Activated CD4-positive, alpha-beta T cell treated with anti-CD3 and anti-CD28 coated beads, Interleukin-2, Interleukin-4, amounts not matched to agents 100 ng/mL and 50 ng/mL, durations not matched to agents 16 hours and 8 hours (primary cell): ENCODE measurements around the gene CDC7.
A peak's percentile ranks its signal among the peaks of the same experiment; 100 is the strongest.
"Not testable (repeated sequence)": the region's sequence is repeated elsewhere in the genome, so short reads cannot be mapped to it uniquely, and the experiment has no call there.

Source experiments
- DNase-seq: peaks from one replicate; pipeline ENCODE4 v3.0.0-alpha.2; 2020; ENCODE audit warnings: low spot score

CDC7 gene

DNA sequence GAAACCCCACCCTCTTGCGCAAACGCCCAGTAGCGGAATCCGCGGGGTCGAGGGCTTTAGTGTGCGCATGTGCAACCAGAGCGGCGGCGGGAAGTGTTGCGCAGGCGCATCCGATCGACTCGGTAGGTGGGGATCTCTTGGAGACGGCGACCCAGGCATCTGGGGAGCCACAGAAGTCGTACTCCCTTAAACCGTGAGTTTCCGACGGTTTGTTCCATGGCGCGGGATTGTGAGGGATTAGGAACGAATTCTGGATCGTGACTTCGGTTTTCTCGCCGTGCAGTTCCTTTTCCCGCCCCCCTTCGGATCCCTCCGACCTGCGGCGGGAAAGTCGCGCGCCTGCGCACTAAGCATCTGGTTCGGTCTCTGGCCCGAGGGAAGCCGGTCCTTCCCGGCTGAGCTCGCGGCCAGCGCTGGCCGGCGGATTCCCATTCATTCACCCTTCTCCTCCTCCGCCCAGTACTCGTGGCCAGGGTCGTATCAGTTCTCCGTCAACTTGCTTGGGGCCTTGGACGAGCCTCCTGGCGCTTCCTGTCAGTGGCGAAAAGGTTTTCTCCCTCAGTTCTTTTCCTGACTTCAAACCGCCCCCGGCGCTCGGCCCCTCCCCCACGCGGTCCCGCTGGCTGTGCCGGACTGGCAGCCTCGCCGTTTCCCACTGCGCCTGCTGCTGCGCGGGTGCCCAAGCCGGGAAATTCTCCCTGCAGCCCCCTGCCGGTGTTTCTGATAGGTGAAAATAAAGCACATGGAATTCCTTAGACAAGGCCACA lies at the start of gene CDC7:
Gene CDC7 (plus strand): TSS at position 96 of the 767 bp plus-strand sequence. CDS start 866 bp downstream, outside the sequence.
- peak; percentile 93 for DNase-seq

DNA sequence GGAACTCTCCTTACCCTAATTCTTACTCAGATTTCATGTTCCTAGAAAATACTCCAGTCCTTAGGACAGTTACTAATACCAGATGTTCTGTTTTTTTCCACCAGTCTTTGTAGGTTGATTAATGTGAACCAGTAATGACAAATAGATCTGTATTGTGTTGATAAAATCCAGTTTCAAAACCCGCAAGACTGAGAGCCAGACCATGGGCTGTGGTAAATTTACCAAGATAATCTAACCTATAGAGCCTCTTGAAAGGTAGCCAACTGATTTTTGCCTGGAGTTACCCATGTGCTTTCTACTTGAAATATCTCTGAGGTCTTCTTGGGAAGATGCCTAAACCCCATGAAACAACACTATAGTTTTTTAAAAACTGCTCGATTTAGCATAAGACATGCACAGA lies 46.5 kb upstream of the CDC7 start:
- DNase-seq, result no peak

DNA sequence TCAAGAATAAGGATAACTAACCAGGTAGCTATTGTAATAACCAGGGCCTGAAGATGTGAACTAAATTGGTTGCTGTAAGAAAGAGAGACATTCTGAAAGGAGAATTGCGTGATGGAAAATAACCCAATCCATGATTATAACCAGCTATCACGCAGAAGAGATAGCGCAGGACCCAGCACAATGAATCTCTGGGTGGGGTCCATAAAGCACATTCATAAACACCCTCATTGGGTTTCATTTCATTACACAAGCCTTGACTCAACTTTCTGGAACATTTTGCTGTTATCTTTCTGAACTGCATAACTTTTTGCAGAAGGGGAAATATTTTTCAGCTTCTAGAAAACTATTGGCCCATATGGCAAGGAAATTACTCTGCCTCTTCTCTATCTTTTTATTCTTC lies 45.3 kb upstream of the CDC7 start:
- no peak for DNase-seq

DNA sequence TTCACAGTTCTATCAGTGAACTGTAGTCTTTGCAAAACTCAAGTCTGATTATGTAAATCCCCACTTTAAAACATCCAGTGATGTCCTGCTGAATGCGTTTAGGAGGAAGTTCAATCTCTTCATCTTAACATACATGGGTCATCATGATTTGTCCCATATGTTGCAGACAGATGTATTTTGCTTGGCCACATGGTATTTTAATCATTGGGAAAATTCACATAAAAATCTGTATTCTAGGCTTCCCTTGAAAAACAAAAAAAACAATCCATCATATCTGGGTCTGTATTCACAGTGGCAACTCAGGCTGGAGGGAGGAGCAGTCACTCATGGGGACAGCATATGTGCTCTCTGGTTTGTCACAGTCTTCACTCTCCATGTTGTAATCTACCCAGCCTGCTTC lies 44.8 kb upstream of the CDC7 start:
- DNase-seq, result no peak

DNA sequence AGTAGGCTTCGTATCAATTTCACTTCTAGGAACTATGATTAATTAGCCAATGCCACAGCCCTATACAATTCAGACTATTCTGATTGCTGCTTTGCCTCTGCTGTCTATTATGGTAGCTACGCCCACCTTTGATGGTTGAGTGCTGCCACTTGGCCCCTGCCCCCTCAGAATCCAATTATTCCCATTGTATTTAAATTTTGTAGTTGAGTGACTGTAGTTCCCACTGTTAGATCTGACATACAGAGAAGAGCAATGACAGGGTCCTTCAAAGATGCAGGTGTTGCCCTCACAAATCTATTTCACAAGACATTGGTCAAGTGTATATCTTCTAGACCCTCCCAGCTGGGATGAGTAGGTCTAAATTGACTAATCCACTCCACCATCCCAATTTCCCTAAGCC lies 35.3 kb upstream of the CDC7 start:
- DNase-seq, result not testable (repeated sequence)

DNA sequence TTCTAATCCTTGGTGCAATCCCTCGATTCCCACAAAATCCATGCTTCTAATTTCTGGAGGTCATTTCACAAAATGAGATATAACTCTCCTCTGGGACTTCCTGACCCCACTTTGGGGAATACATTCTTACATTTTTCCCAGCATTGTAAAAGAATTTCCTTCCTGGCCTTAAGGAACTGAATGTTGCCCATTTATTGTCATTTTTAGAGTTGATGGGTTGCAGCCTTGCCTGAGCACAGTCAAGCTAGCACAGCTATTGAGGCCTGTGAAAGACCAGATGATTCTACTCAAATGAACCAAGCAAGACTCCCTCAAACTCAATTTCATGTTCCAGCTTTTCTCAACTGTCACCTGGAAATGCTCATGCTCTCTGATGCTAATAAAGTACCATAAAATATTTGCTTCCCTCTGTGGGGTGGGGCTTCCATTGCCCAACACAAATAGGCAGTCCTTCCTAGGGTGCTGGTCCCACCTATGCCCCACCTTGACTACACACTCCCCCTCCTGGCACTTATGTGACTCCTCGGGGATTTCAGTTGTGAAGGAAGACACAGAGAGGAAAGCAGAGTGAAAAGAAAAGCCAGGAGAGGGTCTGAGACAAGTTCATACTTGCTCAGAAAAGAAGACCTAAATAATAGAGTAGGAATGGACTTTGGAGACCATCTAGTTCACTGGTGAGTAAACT lies 24.0 kb upstream of the CDC7 start:
- DNase-seq, result no peak

DNA sequence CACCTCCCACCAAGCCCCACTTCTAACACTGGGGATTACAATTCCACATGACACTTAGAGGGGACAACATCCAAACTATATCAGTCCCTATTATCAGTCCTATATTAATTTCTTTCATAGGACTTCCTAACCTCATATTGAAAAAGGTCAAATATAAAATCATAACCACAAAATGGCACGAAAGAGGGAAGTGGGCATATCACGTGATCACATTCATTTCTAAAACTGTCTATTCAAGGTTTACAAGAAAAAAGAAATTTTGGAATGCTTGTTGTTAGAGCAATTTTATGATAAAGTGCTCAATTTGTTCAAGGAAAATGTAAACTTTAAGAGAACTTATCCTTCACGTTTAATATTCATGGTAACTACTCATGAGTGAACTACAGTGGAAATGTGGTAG lies 13.2 kb upstream of the CDC7 start:
- DNase-seq, result no peak

DNA sequence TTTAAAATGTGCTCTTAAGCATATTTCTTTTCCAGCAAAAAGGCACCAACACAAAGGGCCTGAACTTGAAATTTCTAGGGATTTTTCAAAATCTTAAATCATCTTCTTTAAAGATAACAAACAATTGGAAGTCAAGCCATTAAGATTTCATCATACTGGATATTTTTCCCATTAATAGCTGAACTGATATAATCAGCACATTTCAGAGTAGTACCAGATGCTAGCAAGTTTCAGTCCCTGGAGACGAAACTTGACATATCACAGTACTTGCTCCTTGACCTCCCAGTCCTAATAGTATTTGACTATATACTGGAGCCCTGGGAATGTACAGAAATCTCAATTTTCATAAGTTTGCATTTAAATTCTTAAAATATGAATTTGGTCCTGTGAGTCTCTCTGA lies 10.2 kb upstream of the CDC7 start:
- no peak for DNase-seq

DNA sequence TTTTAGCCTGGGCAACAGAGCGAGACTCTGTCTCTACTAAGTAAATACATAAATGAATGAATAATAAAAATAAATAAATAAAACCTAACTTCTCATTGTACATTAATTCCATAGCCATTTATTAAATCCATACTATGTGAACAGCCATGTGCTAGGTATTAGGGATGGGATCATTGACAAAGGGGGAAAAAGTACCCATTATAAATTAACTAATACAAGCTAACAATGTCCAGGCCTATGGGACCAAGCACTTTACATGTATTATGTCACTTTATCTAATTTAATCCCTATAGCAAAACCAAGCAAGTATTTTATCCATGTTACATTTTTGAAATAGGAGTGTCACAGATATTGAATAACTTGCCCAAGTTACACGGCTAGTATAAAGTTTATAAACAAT lies 2.6 kb upstream of the CDC7 start:
- no peak for DNase-seq

DNA sequence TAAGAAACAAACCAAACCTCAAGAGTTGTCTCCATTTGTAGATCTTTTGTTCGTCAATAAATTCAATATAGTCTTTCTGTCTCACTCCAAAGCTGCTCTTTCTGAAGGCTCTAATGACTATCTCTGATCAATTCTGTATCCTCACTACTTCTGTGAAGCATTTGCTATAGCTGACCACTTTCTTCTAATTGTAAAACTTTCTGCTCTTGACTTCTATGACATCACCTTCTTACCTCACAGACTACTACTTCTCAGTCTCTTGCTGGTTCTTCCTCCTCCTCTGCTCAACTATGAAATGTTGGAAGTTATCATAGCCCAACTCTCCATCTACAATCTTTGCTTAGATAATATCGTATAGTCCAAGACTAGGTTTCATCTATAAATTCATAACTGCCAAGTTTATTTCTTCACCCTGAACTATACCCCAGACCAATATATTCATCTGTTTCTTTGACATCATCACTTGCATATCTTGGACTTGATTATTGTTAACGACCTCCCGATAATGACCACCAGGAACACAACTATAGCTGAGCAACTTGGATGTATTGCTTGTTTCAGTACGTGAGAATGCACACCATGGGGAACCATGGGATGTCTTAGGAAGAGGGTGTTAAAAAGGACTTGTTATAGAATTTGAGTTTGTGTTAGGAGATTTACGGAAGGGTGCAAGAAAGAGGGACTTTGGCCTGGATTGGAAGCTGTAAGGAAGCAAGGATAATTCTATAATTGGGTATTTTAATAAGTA lies 2.0 kb upstream of the CDC7 start:
- DNase-seq, result no peak

DNA sequence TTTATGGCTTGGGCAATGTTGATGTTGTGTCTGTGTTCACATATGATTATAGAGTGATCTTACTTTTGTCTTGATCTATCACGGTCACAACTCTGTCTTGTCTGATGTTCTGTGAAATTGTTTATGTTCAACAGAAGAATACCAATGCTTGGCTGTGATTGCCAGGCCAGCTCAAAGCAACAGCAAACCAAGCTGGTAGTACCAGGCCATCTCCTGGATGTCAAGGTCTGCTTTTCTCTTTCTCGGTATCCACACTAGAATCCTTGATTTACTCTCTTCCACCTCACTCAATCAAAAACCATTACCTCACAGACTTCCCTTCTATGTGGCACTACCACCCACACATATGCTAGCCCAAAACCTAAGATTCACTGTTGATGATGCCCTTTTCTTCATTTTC lies 1.3 kb upstream of the CDC7 start:
- no peak for DNase-seq

DNA sequence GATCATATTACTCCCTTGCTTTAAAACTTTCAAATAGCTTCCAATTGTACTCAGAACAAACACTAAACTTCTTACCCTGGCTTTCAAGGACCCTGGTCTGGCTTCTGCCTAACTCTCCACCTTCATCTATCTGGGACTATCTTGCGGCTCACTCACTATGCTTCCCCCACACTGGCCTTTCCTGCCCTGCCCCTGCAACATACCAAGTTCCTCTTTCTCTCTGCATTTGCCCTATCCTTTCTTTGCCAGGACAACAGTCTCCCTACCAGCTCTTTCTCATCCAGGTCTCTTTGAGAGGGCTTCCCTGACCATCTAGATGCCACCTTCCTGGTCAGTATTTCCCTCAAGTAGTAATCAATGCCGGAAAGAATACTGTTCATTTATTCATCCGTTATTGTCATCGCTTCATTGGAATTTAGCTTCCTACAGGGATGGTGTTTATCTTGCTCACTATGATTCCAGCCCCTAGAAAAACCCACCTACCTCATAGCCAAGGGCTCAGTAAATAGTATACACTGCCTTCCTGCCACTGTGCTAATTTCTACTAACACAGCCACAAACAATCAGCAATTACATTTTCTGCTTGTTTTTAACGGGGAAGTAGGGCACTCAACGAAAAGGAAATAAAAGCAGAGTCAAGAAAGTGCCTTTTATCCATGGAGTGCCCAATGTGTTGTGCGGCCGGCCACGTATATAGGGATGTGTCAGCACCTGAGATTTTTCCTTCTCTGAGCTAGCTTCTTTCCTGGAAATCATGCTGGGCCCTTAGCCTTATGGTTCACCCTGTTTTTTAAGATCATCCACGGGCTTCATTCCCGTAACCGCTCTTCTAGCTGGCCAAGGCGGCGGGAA lies 521 bp upstream of the CDC7 start:
- DNase-seq, result no peak

DNA sequence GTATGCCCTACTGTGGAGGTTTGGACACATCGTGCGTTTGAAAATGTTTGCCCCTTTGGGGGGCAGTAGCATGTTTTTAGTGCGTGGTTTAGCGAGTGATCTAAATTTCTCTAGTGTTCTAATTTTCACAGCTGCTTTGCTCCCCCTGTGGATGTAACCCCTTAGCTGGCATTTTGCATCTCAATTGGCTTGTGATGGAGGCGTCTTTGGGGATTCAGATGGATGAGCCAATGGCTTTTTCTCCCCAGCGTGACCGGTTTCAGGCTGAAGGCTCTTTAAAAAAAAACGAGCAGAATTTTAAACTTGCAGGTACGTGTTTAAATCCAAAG lies 836 bp downstream of the CDC7 start:
- peak; percentile 40 for DNase-seq

DNA sequence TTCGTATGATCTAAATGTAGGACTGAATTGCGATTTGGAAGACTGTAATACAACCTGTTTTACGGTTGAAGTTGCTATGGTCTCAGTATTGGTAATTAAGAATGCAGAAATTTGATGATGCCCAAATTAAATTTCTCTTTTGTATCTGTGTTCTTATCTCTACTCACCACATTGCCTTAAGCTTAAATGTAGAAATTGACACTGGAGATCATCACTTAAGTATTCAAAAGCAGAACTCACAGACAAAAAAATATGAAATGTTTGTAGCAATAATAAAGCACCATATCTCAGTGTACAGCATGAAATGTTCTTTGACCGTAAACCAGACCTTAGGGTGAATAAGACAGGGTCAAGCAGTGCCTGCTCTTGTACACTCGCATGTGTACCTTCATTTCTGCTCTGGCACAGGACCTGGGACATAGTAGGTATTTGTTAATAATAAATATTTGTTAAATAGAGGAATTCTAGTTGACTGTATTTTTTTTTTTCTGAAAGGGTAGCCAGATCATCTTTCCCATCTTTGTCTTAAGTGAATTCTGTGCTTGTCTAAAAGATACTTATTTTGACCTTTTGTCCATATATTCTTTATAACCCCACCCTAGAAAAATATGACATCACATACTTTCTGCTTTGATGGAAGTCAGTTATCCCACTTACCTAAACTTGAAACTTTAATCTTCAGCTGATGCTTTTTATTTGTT lies 1.5 kb downstream of the CDC7 start:
- DNase-seq, result no peak

DNA sequence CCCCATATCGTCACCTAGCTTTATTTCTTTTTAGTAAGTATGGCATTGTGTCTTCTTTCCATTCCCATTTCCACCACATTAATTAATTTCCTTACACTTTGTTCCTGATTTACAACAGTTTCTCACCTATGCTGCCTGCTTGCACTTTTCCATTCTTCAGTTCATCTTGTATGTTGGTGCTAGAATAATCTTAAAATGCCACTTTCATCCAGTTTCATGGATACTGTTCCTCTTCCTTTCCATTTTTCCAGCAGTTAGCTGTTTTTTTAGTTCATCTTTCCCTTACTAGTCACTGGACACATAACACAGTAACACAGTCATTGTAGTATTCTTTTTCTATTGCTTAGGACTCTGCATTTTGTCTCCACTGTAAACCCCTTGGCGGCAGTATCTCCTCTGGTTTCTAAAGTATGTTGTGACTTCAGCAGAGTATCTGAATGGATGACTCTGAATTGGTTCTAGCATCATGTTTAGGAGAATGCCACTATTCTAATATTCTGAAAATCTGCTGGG lies 2.1 kb downstream of the CDC7 start:
- peak; percentile 48 for DNase-seq

DNA sequence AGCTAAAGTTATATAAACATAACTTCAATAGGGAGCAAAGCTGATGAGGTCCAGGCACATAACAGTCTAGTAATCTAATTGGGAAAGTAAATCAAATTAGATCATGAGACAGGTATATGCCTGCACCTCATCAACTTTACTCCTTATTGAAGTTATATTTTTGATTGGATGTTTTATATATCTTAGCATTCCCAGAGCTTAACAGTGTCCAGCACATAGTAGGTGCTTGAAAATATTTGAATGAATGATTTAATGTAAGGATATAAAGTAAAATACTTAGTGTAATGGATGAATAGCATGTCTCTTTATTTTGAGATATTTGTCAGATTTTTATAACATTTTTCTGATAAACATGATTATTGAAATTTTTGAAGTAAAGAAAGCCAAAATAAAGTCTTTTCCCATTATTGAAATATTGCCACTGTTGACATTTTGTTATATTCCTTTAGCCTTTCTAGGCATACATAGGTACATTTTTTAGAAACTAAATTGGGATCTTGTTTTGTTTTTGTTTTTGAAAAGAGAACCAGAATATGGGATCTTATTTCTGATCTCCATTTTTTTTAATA lies 2.8 kb downstream of the CDC7 start:
- DNase-seq, result no peak

DNA sequence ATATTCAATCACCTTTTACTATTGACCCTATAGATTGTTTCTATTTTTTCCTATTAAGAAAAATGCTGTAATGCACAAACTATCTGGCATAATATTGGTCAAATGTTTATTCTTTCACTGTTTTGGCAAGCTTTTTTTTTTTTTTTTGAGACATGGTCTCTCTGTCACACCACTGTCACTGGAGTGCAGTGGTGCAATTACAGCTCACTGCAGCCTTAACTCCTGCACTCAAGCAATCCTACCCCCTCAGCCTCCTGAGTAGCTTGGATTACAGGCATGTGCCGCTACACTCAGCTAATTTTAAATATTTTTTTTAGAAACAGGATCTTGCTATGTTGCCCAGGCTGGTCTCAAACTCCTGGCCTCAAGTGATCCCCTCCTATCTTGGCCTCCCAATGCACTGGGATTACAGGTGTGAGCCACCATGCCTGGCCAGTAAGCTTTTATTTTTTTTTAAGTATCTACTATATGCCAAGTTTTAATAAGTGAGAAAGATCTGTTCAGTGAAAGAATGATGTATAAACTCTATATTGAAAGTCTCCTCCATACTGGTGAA lies 3.4 kb downstream of the CDC7 start:
- no peak for DNase-seq

DNA sequence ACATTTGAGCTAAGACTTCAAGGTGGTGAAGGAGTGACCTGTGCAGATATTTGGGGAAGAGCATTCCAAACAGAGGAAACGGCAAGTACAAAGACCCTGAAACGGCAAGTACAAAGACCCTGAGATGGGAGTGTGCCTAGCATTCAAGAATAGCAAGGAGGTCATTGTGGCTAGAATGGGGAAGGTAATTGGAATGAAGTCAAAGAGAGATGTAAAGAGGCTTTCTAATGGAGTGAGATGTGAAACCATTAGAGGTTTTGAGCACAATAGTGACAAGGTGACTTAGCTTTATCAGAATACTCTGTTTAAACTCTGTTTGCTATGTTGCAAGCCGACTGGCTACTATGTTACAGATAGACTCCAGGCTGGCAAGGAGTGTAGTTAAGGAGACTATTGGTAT lies 4.4 kb downstream of the CDC7 start:
- no peak for DNase-seq

DNA sequence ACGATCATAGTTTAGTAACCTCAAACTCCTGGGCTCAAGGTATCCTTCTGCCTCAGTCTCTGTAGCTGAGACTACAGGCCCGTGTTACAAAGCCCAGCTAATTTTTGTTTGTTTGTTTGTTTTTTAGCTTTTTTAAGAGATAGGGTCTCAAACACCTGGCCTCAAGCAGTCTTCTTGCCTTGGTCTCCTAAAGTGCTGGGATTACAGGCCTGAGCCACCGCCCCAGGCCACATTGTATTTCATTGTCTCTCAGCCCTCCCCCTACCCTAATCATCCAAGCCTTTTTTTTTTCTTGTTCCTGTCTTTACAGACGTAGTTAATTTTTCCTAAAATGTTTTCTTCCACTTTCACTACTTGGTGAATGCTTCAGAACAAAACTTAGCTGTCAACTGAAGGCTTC lies 5.4 kb downstream of the CDC7 start:
- no peak for DNase-seq

DNA sequence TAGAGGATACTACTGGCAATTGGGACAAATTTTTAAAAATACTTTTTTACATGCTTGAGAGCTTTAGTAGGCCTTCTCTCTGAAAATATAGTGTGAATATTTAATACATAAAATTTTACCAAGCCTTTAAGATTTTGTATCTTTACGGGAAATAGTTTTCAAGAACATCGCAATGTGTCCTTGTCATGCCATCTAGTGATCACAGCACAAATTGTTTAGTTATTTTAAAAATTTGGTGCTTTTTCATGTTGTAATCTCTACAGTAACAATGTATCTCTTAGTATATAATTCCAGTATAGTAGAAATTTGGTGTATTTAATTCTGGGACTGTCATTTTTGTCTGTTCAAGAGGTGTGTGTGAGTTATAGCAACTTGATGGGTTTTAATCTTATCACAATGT lies 6.7 kb downstream of the CDC7 start:
- no peak for DNase-seq

DNA sequence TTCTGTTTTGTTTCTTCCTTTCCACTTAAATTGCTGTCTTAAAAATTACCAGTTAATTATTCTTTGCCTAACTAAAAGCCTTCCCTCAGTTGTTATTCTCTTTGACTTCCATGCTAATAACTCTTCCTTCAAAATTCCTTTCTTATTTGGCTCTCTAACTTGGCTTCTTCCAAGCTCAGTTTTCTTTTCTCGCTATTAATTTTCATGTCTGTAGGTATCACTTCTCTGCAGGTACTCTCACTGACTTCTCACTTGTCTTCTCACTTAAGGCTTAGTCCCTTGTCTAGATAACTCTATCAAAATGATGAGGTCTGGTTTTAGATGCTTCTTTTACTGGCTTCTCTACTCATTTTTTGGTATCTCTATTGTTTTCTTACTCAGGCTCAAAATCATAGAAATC lies 10.1 kb downstream of the CDC7 start:
- no peak for DNase-seq
